ENCODE results near the gene LYPD5. TPM values are rescaled to one million over a fixed set of nuclear protein-coding genes. Genes with fewer than 3 reads are reported as not detected.

LYPD5 gene
- total and polyA plus RNA-seq, 2 of the 13 experiments (the other 11 are each of a cell fraction or from before 2014, with no cell fraction given), result not detected

DNA sequence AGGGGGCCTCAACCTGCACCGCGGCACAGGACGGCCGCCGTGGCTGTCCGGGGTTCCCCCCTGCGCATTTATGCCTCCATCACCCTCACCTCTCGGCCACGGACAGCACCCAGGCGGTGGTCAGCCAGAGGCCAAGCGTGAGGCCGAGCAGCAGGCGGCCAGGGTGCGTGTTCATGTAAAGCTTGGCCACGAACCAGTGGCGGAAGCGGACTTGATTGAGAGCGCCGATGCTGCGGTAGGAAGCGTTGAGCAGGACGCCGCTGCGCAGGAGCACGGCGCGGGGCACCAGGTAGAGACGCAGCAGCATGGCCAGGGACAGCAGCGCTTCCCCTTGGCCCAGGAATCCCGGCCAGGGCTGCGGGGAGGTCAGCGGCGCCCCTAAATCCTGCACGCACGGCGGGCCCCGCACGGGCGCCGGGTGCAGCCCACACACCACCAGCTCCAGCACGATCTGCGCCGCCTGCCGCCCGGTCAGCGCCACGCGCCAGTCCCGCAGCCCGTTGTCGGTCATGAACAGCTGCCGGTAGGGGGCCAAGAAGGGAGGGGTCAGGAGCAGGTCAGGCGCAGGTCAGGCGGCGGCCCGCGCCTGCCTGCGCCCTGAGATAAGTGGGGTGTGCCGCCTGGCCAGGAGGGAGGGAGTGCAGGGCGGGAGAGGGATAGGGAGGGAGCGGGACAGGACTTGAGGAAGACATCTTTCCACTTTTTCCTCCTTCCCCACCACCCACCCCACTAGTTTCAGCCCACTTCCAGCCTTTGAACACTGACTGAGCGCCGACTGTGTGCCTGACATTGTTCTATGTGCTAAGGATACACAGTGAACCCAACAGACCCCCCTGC, 27.9 kb downstream of the LYPD5 start (continued):
- TF ChIP-seq HCFC1 (IDR thresholded peaks at IDR 0.05; ENCODE audit: low read depth, low read length), result no peak
- no peak for TF ChIP-seq ZNF101 (CRISPR knock-in tag; IDR thresholded peaks at IDR 0.05; ENCODE audit: borderline replicate concordance, low read depth)
- TF ChIP-seq, protein P1, sequence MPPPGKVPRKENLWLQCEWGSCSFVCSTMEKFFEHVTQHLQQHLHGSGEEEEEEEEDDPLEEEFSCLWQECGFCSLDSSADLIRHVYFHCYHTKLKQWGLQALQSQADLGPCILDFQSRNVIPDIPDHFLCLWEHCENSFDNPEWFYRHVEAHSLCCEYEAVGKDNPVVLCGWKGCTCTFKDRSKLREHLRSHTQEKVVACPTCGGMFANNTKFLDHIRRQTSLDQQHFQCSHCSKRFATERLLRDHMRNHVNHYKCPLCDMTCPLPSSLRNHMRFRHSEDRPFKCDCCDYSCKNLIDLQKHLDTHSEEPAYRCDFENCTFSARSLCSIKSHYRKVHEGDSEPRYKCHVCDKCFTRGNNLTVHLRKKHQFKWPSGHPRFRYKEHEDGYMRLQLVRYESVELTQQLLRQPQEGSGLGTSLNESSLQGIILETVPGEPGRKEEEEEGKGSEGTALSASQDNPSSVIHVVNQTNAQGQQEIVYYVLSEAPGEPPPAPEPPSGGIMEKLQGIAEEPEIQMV (CRISPR knock-in tag; IDR thresholded peaks at IDR 0.05; ENCODE audit: low read depth), result peak; percentile 99
- peak; percentile 54; the same call in 1 of the 2 replicates for TF ChIP-seq NFKB2 (CRISPR knock-in tag; IDR thresholded peaks at IDR 0.05; ENCODE audit: borderline replicate concordance)
- peak; percentile 43; the same call in 1 of the 2 replicates for TF ChIP-seq ZSCAN22 (CRISPR knock-in tag; IDR thresholded peaks at IDR 0.05)
- TF ChIP-seq, protein P2, sequence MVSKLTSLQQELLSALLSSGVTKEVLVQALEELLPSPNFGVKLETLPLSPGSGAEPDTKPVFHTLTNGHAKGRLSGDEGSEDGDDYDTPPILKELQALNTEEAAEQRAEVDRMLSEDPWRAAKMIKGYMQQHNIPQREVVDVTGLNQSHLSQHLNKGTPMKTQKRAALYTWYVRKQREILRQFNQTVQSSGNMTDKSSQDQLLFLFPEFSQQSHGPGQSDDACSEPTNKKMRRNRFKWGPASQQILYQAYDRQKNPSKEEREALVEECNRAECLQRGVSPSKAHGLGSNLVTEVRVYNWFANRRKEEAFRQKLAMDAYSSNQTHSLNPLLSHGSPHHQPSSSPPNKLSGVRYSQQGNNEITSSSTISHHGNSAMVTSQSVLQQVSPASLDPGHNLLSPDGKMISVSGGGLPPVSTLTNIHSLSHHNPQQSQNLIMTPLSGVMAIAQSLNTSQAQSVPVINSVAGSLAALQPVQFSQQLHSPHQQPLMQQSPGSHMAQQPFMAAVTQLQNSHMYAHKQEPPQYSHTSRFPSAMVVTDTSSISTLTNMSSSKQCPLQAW (CRISPR knock-in tag; IDR thresholded peaks at IDR 0.05), result peak; percentile 50; the same call in 1 of the 2 replicates
- TF ChIP-seq BCL6 (CRISPR knock-in tag; IDR thresholded peaks at IDR 0.05), result peak; percentile 25; the same call in 1 of the 2 replicates
- TF ChIP-seq ZNF138 (CRISPR knock-in tag; IDR thresholded peaks at IDR 0.05; ENCODE audit: low read depth), result no peak
- TF ChIP-seq, protein P3, sequence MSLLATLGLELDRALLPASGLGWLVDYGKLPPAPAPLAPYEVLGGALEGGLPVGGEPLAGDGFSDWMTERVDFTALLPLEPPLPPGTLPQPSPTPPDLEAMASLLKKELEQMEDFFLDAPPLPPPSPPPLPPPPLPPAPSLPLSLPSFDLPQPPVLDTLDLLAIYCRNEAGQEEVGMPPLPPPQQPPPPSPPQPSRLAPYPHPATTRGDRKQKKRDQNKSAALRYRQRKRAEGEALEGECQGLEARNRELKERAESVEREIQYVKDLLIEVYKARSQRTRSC (CRISPR knock-in tag; IDR thresholded peaks at IDR 0.05; ENCODE audit: low read depth), result 0 out of 2 replicates have a peak, but pooled peaks have one; percentile 61
- TF ChIP-seq, protein P4, sequence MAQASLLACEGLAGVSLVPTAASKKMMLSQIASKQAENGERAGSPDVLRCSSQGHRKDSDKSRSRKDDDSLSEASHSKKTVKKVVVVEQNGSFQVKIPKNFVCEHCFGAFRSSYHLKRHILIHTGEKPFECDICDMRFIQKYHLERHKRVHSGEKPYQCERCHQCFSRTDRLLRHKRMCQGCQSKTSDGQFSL (CRISPR knock-in tag; IDR thresholded peaks at IDR 0.05), result 0 out of 2 replicates have a peak, but pooled peaks have one; percentile 27
- TF ChIP-seq THAP11 (CRISPR knock-in tag; IDR thresholded peaks at IDR 0.05), result peak; percentile 69
- TF ChIP-seq ZNF768 (CRISPR knock-in tag; IDR thresholded peaks at IDR 0.05), result peak; percentile 69; the same call in 1 of the 2 replicates
- TF ChIP-seq, protein P5, sequence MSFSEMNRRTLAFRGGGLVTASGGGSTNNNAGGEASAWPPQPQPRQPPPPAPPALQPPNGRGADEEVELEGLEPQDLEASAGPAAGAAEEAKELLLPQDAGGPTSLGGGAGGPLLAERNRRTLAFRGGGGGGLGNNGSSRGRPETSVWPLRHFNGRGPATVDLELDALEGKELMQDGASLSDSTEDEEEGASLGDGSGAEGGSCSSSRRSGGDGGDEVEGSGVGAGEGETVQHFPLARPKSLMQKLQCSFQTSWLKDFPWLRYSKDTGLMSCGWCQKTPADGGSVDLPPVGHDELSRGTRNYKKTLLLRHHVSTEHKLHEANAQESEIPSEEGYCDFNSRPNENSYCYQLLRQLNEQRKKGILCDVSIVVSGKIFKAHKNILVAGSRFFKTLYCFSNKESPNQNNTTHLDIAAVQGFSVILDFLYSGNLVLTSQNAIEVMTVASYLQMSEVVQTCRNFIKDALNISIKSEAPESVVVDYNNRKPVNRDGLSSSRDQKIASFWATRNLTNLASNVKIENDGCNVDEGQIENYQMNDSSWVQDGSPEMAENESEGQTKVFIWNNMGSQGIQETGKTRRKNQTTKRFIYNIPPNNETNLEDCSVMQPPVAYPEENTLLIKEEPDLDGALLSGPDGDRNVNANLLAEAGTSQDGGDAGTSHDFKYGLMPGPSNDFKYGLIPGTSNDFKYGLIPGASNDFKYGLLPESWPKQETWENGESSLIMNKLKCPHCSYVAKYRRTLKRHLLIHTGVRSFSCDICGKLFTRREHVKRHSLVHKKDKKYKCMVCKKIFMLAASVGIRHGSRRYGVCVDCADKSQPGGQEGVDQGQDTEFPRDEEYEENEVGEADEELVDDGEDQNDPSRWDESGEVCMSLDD (CRISPR knock-in tag; IDR thresholded peaks at IDR 0.05; ENCODE audit: borderline replicate concordance), result peak; percentile 81; the same call in 1 of the 2 replicates
- no peak for TF ChIP-seq ZMYM4 (CRISPR knock-in tag; IDR thresholded peaks at IDR 0.05)
- TF ChIP-seq BORCS8-MEF2B (CRISPR knock-in tag; IDR thresholded peaks at IDR 0.05), result peak; percentile 37; the same call in 1 of the 2 replicates
- TF ChIP-seq TBX2 (CRISPR knock-in tag; IDR thresholded peaks at IDR 0.05; ENCODE audit: borderline replicate concordance), result peak; percentile 44; the same call in 1 of the 2 replicates

All from HepG2 (cell line).